COLO829 (cell line): ENCODE data around the gene TMEM260.
A peak's percentile ranks its signal among the peaks of the same experiment; 100 is the strongest.

Experiments
- DNase-seq: peaks from one replicate; pipeline ENCODE4 v3.0.0; 2012; ENCODE audit warnings: low spot score

TMEM260 gene

GRCh38 chr14:56579345-56580220 lies at the start of gene TMEM260:
TSS of gene TMEM260 (plus strand) at chr14:56579798. CDS start at chr14:56579915, 117 bp downstream.
- DNase-seq = peak; percentile 76

- no peak for DNase-seq
These were observed 47.1 kb upstream of the TMEM260 start for GRCh38 chr14:56532546-56532945.

- no peak for DNase-seq
These were observed 44.9 kb upstream of the TMEM260 start for GRCh38 chr14:56534656-56535055.

GRCh38 chr14:56539862-56540261 lies 39.7 kb upstream of the TMEM260 start:
- DNase-seq = no peak

GRCh38 chr14:56543436-56543835 lies 36.2 kb upstream of the TMEM260 start:
- DNase-seq = no peak

GRCh38 chr14:56549721-56550120 lies 29.9 kb upstream of the TMEM260 start:
- DNase-seq = no peak

- DNase-seq = no peak
These were observed 27.0 kb upstream of the TMEM260 start for GRCh38 chr14:56552615-56553014.

- DNase-seq = peak; percentile 52
These were observed 25.3 kb upstream of the TMEM260 start for GRCh38 chr14:56554301-56554700.

GRCh38 chr14:56555921-56556570 lies 23.6 kb upstream of the TMEM260 start:
- peak; percentile 65 for DNase-seq

GRCh38 chr14:56559182-56559581 lies 20.4 kb upstream of the TMEM260 start:
- DNase-seq = no peak

GRCh38 chr14:56561606-56562005 lies 18.0 kb upstream of the TMEM260 start:
- DNase-seq = no peak

- DNase-seq = no peak
These were observed 16.7 kb upstream of the TMEM260 start for GRCh38 chr14:56562883-56563282.

- no peak for DNase-seq
These were observed 10.4 kb upstream of the TMEM260 start for GRCh38 chr14:56569174-56569573.

- DNase-seq = no peak
These were observed 9.3 kb upstream of the TMEM260 start for GRCh38 chr14:56570295-56570694.

- peak; percentile 6 for DNase-seq
These were observed 668 bp downstream of the TMEM260 start for GRCh38 chr14:56580221-56580711.

GRCh38 chr14:56581041-56581727 lies 1.6 kb downstream of the TMEM260 start:
- no peak for DNase-seq

- no peak for DNase-seq
These were observed 6.0 kb downstream of the TMEM260 start for GRCh38 chr14:56585461-56586084.

GRCh38 chr14:56587701-56588100 lies 8.1 kb downstream of the TMEM260 start:
- DNase-seq = peak; percentile 63

- no peak for DNase-seq
These were observed 10.9 kb downstream of the TMEM260 start for GRCh38 chr14:56590535-56590960.

GRCh38 chr14:56592746-56593544 lies 13.3 kb downstream of the TMEM260 start:
- DNase-seq = no peak

GRCh38 chr14:56594428-56594827 lies 14.8 kb downstream of the TMEM260 start:
- DNase-seq = peak; percentile 8
